Gastroesophageal sphincter (tissue), 4 donors: ENCODE data around the gene CDK12. TPM values are rescaled to one million over a fixed set of nuclear protein-coding genes. Genes with fewer than 3 reads are reported as not detected.
A peak's percentile ranks its signal among the peaks of the same experiment; 100 is the strongest.

Experiments
- ATAC-seq: fragments of 150-250 bp; one replicate; pipeline ENCODE4 v1.9.1; 2016; ENCODE audit warnings: mild to moderate bottlenecking, moderate library complexity
- H3K27ac ChIP-seq, 4 donors: fragments of 200-600 bp; sonication (generic) in 3 of 4; 1 replicate in 3 of 4; 2 replicates in 1 of 4; pipeline ENCODE4 v1.5.1; 2016 to 2019
- H3K27me3 ChIP-seq: fragments of 200-600 bp; sonication (generic); one replicate; pipeline ENCODE4 v1.5.1; 2019
- H3K36me3 ChIP-seq, 2 donors: fragments of 200-600 bp; sonication (generic); one replicate each; pipeline ENCODE4 v1.5.1; 2019; ENCODE audit warnings: control low read depth in 1 of 2
- H3K4me1 ChIP-seq, 3 donors: fragments of 200-600 bp; sonication (generic); 1 replicate in 2 of 3; 2 replicates in 1 of 3; pipeline ENCODE4 v1.5.1; 2016 to 2019; ENCODE audit warnings: control low read depth in 2 of 3
- H3K4me3 ChIP-seq, 2 donors: fragments of 200-600 bp; sonication (generic); one replicate each; pipeline ENCODE4 v1.5.1; 2019; ENCODE audit warnings: mild to moderate bottlenecking in 1 of 2, moderate library complexity in 1 of 2
- H3K9me3 ChIP-seq, 3 donors: fragments of 200-600 bp; sonication (generic); one replicate each; pipeline ENCODE4 v1.5.1; 2017 to 2019; ENCODE audit warnings: control low read depth in 2 of 3
- EP300 ChIP-seq: sonication (generic); formaldehyde crosslinking; IDR thresholded peaks from one replicate; pipeline ENCODE4 v1.6.1; 2017; ENCODE audit warnings: antibody characterized with exemption, mild to moderate bottlenecking
- POLR2A ChIP-seq, 2 donors: fragments of 450-650 bp; IDR thresholded peaks; one replicate each; pipeline ENCODE4 v1.6.1; 2017; ENCODE audit warnings: antibody characterized with exemption in 2 of 2, mild to moderate bottlenecking in 2 of 2, moderate library complexity in 1 of 2
- POLR2AphosphoS5 ChIP-seq: sonication (generic); formaldehyde crosslinking; IDR thresholded peaks from one replicate; pipeline ENCODE4 v1.6.1; 2017; ENCODE audit warnings: antibody characterized with exemption
- WGBS, 2 donors: methylation state at CpG; one replicate each; pipeline ENCODE4 v1.1.5; 2018; ENCODE audit warnings: low coverage in 1 of 2; 5-methylcytosine and 5-hydroxymethylcytosine counted together
- total RNA-seq, 4 donors: library from RNA; depleted of rRNA; stranded (reverse); fragments of >200 nt; gene quantifications; one replicate each; pipeline ENCODE4 v1.1.0, GENCODE V29; 2016
- TF ChIP-seq, protein P1 (sequence below), 4 experiments: fragments of 200-600 bp in 2 of 4; fragments of 450-650 bp in 2 of 4; sonication (generic) in 1 of 4; IDR thresholded peaks; one replicate each; pipeline ENCODE4 v1.5.1; 2017 to 2019; ENCODE audit warnings: antibody characterized with exemption in 4 of 4, mild to moderate bottlenecking in 2 of 4, moderate library complexity in 2 of 4

CDK12 gene
- total RNA-seq, 4 donors from 2014 or later = 29.9 to 47.3 (median 38.2) TPM

GRCh38 chr17:39527220-39527813, 66.0 kb downstream of the CDK12 start:
- WGBS, 2 donors = 73 to 95% methylated on average over 2 to 7 of the region's 7 CpGs
- H3K4me1 ChIP-seq = peaks cover 0 to 26% (median 2%) of the 10 kb centered on the region in 3 donors
- H3K27ac ChIP-seq = no peak overlapping the region
- no peaks in the 10 kb centered on the region for H3K9me3 ChIP-seq
- H3K36me3 ChIP-seq = peaks cover 0 to 80% of the 10 kb centered on the region in 2 donors
- H3K27me3 ChIP-seq = no peaks in the 10 kb centered on the region
- TF ChIP-seq, protein P1, sequence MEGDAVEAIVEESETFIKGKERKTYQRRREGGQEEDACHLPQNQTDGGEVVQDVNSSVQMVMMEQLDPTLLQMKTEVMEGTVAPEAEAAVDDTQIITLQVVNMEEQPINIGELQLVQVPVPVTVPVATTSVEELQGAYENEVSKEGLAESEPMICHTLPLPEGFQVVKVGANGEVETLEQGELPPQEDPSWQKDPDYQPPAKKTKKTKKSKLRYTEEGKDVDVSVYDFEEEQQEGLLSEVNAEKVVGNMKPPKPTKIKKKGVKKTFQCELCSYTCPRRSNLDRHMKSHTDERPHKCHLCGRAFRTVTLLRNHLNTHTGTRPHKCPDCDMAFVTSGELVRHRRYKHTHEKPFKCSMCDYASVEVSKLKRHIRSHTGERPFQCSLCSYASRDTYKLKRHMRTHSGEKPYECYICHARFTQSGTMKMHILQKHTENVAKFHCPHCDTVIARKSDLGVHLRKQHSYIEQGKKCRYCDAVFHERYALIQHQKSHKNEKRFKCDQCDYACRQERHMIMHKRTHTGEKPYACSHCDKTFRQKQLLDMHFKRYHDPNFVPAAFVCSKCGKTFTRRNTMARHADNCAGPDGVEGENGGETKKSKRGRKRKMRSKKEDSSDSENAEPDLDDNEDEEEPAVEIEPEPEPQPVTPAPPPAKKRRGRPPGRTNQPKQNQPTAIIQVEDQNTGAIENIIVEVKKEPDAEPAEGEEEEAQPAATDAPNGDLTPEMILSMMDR (IDR thresholded peaks at IDR 0.05) = peak in 3 of 4 experiments; percentile 41 to 52 (median 47)
- no peak for TF ChIP-seq EP300
- H3K4me3 ChIP-seq = no peak overlapping the region
- ATAC-seq = no peak

DNA sequence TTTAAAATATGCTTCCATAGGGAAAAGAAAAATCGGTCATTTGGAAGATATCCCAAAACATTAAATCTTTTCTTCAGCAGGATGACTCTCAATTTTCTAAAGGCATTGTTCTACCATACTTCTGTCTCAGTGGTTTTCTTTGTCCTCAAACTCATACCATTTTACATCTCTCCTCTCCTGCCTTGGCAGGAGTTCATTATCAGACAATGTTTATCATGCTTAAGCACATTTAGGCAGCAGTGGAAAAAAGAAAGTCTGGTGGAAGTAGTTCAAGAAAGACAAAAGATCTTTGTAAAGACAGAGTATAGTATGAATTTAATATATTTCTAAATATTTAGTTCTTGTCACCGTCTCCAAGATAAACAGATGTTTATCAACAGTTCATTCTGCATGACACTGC, 68.2 kb downstream of the CDK12 start:
- H3K4me1 ChIP-seq = peaks cover 0 to 32% (median 2%) of the 10 kb centered on the region in 3 donors
- H3K27me3 ChIP-seq = no peaks in the 10 kb centered on the region
- TF ChIP-seq, protein P1 (IDR thresholded peaks at IDR 0.05) = no peak
- TF ChIP-seq EP300 (no peak), POLR2A (IDR thresholded peaks at IDR 0.05) (no peak), POLR2AphosphoS5 (no peak)
- H3K27ac ChIP-seq = no peak overlapping the region
- no peaks in the 10 kb centered on the region for H3K9me3 ChIP-seq
- H3K4me3 ChIP-seq = no peak overlapping the region
- ATAC-seq = no peak
- 12 to 36% methylated on average over 2 of the region's 2 CpGs for WGBS, 2 donors
- H3K36me3 ChIP-seq = peaks cover 0 to 59% of the 10 kb centered on the region in 2 donors

- Histone ChIP-seq H3K36me3 (peaks cover 0 to 48% of the 10 kb centered on the region in 2 donors), H3K9me3 (no peaks in the 10 kb centered on the region), H3K27me3 (no peaks in the 10 kb centered on the region), H3K27ac (peak overlapping the region in 1 of 4 donors; percentile 20), H3K4me1 (peaks cover 0 to 32% (median 2%) of the 10 kb centered on the region in 3 donors), H3K4me3 (no peak overlapping the region)
- TF ChIP-seq, protein P1 (IDR thresholded peaks at IDR 0.05) = no peak
- WGBS, 2 donors = 40% methylated on average over 1 of the region's 10 CpGs; no CpG with 5 or more reads in 1 of the 2 donors
- ATAC-seq = no peak
These were observed 69.2 kb downstream of the CDK12 start for GRCh38 chr17:39530513-39530912.

DNA sequence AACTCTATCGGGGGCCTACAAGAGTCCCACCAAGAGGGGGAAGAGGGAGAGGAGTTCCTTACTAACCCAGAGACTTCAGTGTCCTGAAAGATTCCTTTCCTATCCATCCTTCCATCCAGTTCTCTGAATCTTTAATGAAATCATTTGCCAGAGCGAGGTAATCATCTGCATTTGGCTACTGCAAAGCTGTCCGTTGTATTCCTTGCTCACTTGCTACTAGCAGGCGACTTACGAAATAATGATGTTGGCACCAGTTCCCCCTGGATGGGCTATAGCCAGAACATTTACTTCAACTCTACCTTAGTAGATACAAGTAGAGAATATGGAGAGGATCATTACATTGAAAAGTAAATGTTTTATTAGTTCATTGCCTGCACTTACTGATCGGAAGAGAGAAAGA, 70.0 kb downstream of the CDK12 start:
- Histone ChIP-seq H3K27me3 (no peaks in the 10 kb centered on the region), H3K27ac (no peak overlapping the region), H3K9me3 (no peaks in the 10 kb centered on the region), H3K4me1 (peaks cover 0 to 32% (median 2%) of the 10 kb centered on the region in 3 donors), H3K4me3 (no peak overlapping the region), H3K36me3 (peaks cover 0 to 41% of the 10 kb centered on the region in 2 donors)
- TF ChIP-seq, protein P1 (IDR thresholded peaks at IDR 0.05) = no peak
- TF ChIP-seq POLR2A (IDR thresholded peaks at IDR 0.05) (no peak), EP300 (no peak), POLR2AphosphoS5 (no peak)
- WGBS, 2 donors = 85 to 96% methylated on average over 2 to 4 of the region's 6 CpGs
- ATAC-seq = no peak

- WGBS, 2 donors = 74 to 81% methylated on average over 4 of the region's 4 CpGs
- Histone ChIP-seq H3K9me3 (no peaks in the 10 kb centered on the region), H3K27me3 (no peaks in the 10 kb centered on the region), H3K27ac (no peak overlapping the region), H3K4me1 (peaks cover 0 to 30% (median 2%) of the 10 kb centered on the region in 3 donors), H3K36me3 (peaks cover 0 to 17% of the 10 kb centered on the region in 2 donors), H3K4me3 (no peak overlapping the region)
- ATAC-seq = no peak
- no peak for TF ChIP-seq POLR2AphosphoS5
- TF ChIP-seq EP300 = no peak
- TF ChIP-seq POLR2A (IDR thresholded peaks at IDR 0.05) = no peak
- TF ChIP-seq, protein P1 (IDR thresholded peaks at IDR 0.05) = no peak
These were observed 72.6 kb downstream of the CDK12 start for GRCh38 chr17:39533891-39534290.
